HG02981 (cell line): Measurements from ENCODE around the gene ARHGEF26.
A peak's percentile ranks its signal among the peaks of the same experiment; 100 is the strongest.

Experiments used
- ATAC-seq: cut with Tn5 transposase; IDR thresholded peaks from one replicate; pipeline ENCODE4 v1.9.1; 2021; ENCODE audit warnings: mild to moderate bottlenecking, moderate library complexity; ENCODE audit not compliant: unreplicated experiment

ARHGEF26 gene

GRCh38 chr3:154115332-154115731 lies 5.9 kb upstream of the ARHGEF26 start:
- no peak for ATAC-seq

GRCh38 chr3:154119951-154120350 lies 1.2 kb upstream of the ARHGEF26 start:
- ATAC-seq, result no peak

DNA sequence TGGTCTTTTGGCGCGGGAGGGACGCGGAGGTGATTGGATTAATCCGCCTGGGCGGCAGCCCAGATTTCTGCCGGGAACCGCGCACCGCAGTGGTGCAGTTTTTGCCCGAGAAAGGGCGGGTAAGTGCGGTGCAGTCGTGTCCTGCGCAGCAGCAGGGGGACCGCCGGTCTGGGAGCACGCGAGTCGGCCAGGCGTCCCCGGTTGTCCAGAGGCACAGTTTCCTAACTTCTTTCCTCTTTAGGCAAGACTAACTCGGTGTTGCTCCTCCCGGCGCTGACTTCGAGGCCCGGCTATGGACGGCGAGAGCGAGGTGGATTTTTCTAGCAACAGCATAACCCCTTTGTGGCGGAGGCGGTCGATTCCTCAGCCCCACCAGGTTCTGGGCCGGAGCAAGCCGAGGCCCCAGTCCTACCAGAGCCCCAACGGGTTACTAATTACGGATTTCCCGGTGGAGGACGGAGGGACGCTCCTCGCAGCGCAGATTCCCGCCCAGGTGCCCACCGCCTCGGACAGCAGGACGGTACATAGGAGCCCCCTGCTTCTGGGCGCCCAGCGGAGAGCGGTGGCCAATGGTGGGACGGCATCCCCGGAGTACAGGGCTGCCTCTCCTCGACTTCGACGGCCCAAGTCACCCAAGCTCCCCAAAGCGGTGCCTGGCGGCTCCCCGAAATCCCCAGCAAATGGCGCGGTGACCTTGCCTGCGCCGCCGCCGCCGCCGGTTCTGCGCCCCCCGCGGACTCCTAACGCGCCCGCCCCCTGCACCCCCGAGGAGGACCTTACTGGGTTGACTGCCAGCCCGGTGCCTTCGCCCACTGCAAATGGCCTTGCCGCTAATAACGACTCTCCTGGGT lies 736 bp downstream of the ARHGEF26 start:
- peak; percentile 34 for ATAC-seq

DNA sequence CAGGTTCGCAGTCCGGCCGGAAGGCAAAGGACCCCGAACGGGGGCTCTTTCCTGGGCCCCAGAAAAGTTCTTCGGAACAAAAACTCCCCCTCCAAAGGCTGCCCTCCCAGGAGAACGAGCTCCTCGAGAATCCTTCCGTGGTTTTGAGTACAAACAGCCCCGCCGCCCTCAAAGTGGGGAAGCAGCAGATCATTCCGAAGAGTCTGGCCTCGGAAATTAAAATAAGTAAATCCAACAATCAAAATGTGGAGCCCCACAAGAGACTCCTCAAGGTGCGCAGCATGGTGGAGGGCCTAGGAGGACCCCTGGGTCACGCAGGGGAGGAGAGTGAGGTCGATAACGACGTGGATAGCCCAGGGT lies 1.3 kb downstream of the ARHGEF26 start:
- ATAC-seq, result no peak

DNA sequence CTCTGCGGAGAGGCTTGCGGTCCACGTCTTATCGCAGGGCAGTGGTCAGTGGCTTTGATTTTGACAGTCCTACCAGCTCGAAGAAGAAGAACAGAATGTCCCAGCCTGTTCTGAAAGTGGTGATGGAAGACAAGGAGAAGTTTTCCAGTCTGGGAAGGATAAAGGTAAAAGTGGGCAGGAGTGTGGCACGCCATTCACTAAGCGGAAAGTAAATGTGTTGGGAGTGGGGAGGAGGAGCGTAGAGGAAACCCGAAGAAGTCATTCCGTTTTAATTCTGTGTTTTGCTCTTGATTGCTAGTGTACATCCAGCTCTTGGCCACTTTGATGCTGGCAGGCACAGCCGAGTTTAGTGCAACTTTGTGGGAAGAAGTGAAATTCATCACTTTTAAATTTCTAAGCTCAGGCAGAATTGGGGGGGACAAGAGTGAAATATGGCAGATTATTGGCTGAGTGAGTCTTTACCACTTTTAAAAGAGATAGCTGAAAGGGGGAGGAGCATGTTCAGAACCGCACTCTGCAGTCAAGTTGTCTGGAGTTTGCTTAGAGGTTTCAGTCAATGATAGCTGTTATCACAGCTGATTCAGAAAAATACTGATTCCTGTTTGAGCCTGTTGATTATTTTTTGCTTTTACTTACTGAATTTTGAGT lies 1.8 kb downstream of the ARHGEF26 start:
- no peak for ATAC-seq

GRCh38 chr3:154123906-154124305 lies 2.7 kb downstream of the ARHGEF26 start:
- ATAC-seq, result no peak

GRCh38 chr3:154125378-154126030 lies 4.3 kb downstream of the ARHGEF26 start:
- no peak for ATAC-seq

DNA sequence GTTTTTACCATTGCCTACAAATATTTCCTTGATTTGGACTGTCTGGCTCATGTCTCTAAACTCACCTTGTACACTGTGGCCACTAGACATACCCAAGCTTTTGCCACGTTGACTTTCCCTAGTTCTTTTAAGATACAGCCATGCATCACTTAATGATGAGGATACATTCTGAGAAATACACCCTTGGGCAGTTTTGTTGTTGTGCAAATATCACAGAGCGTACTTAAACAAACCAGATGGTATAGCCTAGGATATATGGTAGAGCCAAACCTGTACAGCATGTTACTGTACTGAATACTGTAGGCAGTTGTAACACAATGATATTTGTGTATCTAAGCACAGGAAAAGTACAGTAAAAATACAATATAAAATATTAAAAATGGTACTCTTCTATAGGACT lies 5.5 kb downstream of the ARHGEF26 start:
- ATAC-seq, result no peak

- ATAC-seq, result no peak
Observed at GRCh38 chr3:154129625-154130024, 8.4 kb downstream of the ARHGEF26 start.

- ATAC-seq, result no peak
Observed at GRCh38 chr3:154130540-154130939, 9.3 kb downstream of the ARHGEF26 start.

GRCh38 chr3:154131830-154132229 lies 10.6 kb downstream of the ARHGEF26 start:
- ATAC-seq, result no peak

DNA sequence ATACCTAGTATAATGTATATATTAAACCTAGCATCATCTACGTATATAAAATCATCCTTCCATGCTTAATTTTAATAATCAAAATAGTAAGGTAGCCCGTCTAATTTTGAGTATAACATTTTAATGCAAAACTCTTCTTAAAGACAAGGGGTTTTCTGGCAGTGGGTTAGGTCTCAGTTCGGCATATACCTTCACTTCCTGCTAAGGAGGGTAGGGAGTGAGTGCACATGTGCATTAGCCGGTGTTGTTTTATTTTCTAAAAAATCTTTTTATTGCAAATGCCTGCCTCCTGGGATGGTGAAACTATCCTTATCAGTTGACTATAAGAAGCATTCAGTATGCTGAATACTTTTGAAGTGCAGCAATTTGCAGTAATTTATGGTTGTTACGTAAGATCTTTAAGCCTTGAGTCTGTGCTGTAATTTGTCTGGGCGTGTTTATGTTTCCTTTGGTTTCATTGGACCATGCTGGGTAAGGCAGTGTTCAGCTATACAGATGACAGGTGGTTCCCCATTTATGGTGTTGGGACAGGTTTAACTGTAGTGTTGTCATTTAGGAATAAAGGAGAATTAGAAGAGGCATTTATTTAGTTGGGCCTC lies 11.7 kb downstream of the ARHGEF26 start:
- no peak for ATAC-seq

DNA sequence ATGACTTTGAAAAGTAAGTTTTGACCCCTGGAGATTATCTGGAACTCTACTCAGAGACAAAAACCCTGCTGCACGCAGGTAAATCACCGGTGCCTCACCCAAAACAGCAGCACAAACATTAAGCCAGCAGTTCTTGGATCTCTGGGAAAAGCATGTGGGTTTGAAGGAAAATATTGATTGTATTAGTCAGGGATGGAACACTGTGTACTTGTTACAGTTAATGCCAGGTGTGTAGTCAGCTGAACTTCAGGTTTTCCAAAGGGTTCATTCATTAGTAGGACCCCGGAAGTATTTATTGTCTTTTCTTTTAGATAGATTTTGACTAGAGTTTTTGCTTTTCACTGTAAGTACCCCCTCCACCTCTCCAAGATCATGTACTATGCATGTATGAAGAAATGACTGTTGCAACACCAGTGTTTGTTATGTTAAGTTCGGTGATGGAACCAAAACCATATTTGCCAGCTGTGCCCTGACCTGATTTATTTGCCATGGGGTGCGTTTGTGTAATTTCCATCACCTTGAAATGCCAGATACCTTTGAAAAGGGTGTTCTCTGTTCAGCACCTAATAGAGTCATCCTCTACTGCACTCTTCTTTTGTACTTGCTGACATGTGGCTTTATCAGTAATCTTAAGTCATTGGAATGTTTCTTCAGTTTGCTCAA lies 14.5 kb downstream of the ARHGEF26 start:
- no peak for ATAC-seq

DNA sequence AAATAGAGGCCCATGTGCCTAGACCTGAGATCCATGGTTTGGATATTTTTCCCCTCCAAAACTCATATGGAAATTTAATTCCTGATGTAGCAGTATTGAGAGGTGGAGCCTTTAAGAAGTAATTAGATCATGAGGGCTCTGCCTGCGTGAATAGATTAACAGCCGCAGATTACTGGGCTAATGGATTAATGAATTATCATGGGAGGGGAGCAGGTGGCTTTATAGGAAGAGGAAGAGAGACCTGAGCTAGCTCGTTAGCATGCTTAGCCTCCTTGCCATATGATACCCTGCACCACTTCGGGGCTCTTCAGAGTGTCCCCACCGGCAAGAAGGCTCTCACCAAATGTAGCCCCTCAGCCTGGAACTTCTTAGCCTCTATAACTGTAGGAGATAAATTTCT lies 15.8 kb downstream of the ARHGEF26 start:
- no peak for ATAC-seq

DNA sequence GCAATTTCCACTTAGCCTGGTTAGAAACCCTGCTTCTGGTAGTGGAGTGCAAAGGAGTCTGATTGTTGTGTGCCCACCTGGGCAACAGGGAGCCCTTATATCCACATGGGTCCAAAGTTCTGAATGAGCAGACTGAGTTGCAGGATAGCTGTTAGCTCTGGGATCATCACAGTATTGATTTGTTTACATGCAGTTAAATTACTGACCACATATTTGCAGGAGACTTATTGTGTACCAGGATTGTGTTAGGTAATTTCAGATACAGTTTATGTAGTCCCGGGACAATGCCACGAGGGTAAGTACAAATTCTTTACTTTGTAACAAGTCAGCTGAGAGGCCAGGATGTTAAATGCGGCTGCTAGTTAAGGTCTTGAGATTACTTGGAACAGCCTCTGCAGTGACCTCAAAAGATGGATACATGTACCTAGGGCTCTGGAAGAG lies 18.8 kb downstream of the ARHGEF26 start:
- ATAC-seq, result no peak

- no peak for ATAC-seq
Observed at GRCh38 chr3:154142608-154143007, 21.4 kb downstream of the ARHGEF26 start.

- no peak for ATAC-seq
Observed at GRCh38 chr3:154143873-154144272, 22.7 kb downstream of the ARHGEF26 start.

- ATAC-seq, result no peak
Observed at GRCh38 chr3:154144825-154145465, 23.8 kb downstream of the ARHGEF26 start.

- no peak for ATAC-seq
Observed at GRCh38 chr3:154148541-154148940, 27.4 kb downstream of the ARHGEF26 start.

- no peak for ATAC-seq
Observed at GRCh38 chr3:154149286-154149685, 28.1 kb downstream of the ARHGEF26 start.
